ENCODE data around the gene NUDT19. TPM values are rescaled to one million over a fixed set of nuclear protein-coding genes. Genes with fewer than 3 reads are reported as not detected.

Gene NUDT19
- total RNA-seq, 1 experiment from 2014 or later = 6.1 TPM

DNA sequence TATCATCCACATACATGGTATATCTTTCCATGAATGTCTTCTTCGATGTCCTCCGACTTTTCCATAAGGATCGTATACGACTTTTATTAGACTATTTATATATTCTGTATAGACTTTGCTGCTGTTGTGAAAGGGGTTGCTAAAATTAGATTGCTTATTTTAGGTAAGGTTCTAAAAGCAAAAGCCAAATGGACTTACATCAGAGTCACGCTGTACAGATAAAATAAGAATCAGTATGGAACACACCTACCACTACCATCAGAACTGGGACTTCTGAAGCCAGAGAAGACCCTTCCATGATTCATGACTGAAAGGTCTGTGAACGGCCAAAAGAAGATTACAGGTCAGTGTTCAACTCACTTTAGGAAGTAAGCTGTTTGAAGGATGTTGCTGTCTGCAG lies 25.5 kb upstream of the NUDT19 start:
- H3K4me1 ChIP-seq (ENCODE audit: insufficient read depth, low read length) = no peaks in the 10 kb centered on the region
- H4K5ac ChIP-seq (ENCODE audit: insufficient read length, low read depth, low read length) = no peak overlapping the region
- no peak overlapping the region for H4K8ac ChIP-seq (replicated peaks; ENCODE audit: insufficient read length, low read depth, low read length)
- H2BK12ac ChIP-seq (ENCODE audit: insufficient read length, low read depth, low read length) = no peak overlapping the region
- no peaks in the 10 kb centered on the region for H4K20me1 ChIP-seq (ENCODE audit: control insufficient read depth, insufficient read depth, insufficient read length)
- H3K4me2 ChIP-seq (ENCODE audit: insufficient read depth, insufficient read length, low read length) = no peak overlapping the region
- H2AFZ ChIP-seq (ENCODE audit: low read length) = no peak overlapping the region
- H3K79me2 ChIP-seq (ENCODE audit: insufficient read depth, low read length) = peaks cover 6% of the 10 kb centered on the region; the same call in 1 of the 2 replicates
- no peak overlapping the region for H3T11ph ChIP-seq (ENCODE audit: low read length)
- no peak overlapping the region for H3K14ac ChIP-seq (ENCODE audit: insufficient read depth, low read length)
- no peaks in the 10 kb centered on the region for H3K27me3 ChIP-seq (ENCODE audit: insufficient read depth, low read length)
- DNase-seq = no peak
- no peak overlapping the region for H3K27ac Mint-ChIP-seq
- H3K9me3 ChIP-seq (ENCODE audit: control insufficient read depth, low read depth, low read length) = no peaks in the 10 kb centered on the region
- no peaks in the 10 kb centered on the region for H3K23me2 ChIP-seq (ENCODE audit: insufficient read length, low read depth, low read length, poor library complexity, severe bottlenecking)
- no peak for TF ChIP-seq CTCF (conservative IDR thresholded peaks at IDR 0.05)
- H3K56ac ChIP-seq (ENCODE audit: insufficient read length, low read depth, low read length) = no peak overlapping the region
- H3K18ac ChIP-seq (ENCODE audit: insufficient read length, low read depth, low read length) = no peak overlapping the region
- H3K79me1 ChIP-seq (ENCODE audit: insufficient read depth, low read depth, low read length, poor library complexity, severe bottlenecking) = peaks cover 4% of the 10 kb centered on the region
- no peak overlapping the region for H2AK5ac ChIP-seq (ENCODE audit: insufficient read length, low read length)
- H4K91ac ChIP-seq (ENCODE audit: insufficient read length, low read depth, low read length) = no peak overlapping the region
- no peak overlapping the region for H3K27ac ChIP-seq (ENCODE audit: insufficient read length, low read depth, low read length)
- H3K27me3 Mint-ChIP-seq (ENCODE audit: low read depth) = no peaks in the 10 kb centered on the region
- H3K36me3 Mint-ChIP-seq (ENCODE audit: insufficient read depth in 1 of 3, low read depth in 3 of 3) = peaks cover 3 to 14% (median 7%) of the 10 kb centered on the region in 3 experiments; a peak in 6 of 7 replicates
- H2BK15ac ChIP-seq (ENCODE audit: low read depth, low read length) = no peak overlapping the region
- H3K9me3 Mint-ChIP-seq = no peaks in the 10 kb centered on the region
- H2BK5ac ChIP-seq (ENCODE audit: insufficient read length, low read length) = no peak overlapping the region
- H3K9ac ChIP-seq (ENCODE audit: extremely low read depth, insufficient read length, low read length) = no peak overlapping the region
- no peak overlapping the region for H3K4me3 Mint-ChIP-seq
- H3K4me1 Mint-ChIP-seq = peaks cover 4 to 9% of the 10 kb centered on the region in 2 experiments
- no CpG with 5 or more reads among the region's 6 CpGs for WGBS (ENCODE audit: extremely low coverage, insufficient read length, low lambda C conversion rate)
- H3K23ac ChIP-seq (ENCODE audit: insufficient read length, low read depth, low read length) = no peak overlapping the region
- H3K4ac ChIP-seq (ENCODE audit: low read depth, low read length) = no peak overlapping the region
- H2BK120ac ChIP-seq (ENCODE audit: low read depth, low read length, poor library complexity, severe bottlenecking) = no peak overlapping the region
- H2BK20ac ChIP-seq (ENCODE audit: low read depth, low read length, poor library complexity, severe bottlenecking) = no peak overlapping the region
